IPS-20b (cell line): Measurements from ENCODE around the gene TMEM81.

Source experiments
- H3K27ac ChIP-seq: one replicate; pipeline ENCODE4 v1.5.1; 2013; ENCODE audit warnings: low read length
- H3K27me3 ChIP-seq: 2 replicates; pipeline ENCODE4 v1.6.1; 2013; ENCODE audit warnings: mild to moderate bottlenecking, low read length, inconsistent platforms; ENCODE audit not compliant: insufficient read depth
- H3K36me3 ChIP-seq: 2 replicates; pipeline ENCODE4 v1.6.1; 2013; ENCODE audit warnings: low read depth, mild to moderate bottlenecking, inconsistent platforms, low read length, moderate library complexity; ENCODE audit not compliant: insufficient read depth
- H3K4me1 ChIP-seq: 2 replicates; pipeline ENCODE4 v1.6.1; 2013; ENCODE audit warnings: mild to moderate bottlenecking, control low read depth, inconsistent platforms, low read length, moderate library complexity; ENCODE audit not compliant: insufficient read depth
- H3K4me3 ChIP-seq: 2 replicates; pipeline ENCODE4 v1.5.1; 2013; ENCODE audit warnings: mild to moderate bottlenecking, low read length, inconsistent platforms
- H3K9ac ChIP-seq: 2 replicates; pipeline ENCODE4 v1.6.1; 2013; ENCODE audit warnings: low read depth, mild to moderate bottlenecking, inconsistent platforms, low read length, moderate library complexity
- H3K9me3 ChIP-seq: 2 replicates; pipeline ENCODE4 v1.6.1; 2013; ENCODE audit warnings: mild to moderate bottlenecking, low read depth, low read length, inconsistent platforms; ENCODE audit not compliant: insufficient read depth

Gene TMEM81

GRCh38 chr1:205075642-205076155 is 8.6 kb downstream of the TMEM81 start:
- H3K9me3 ChIP-seq = no peaks in the 10 kb centered on the region
- no peaks in the 10 kb centered on the region for H3K27me3 ChIP-seq
- H3K27ac ChIP-seq = no peak overlapping the region
- no peaks in the 10 kb centered on the region for H3K4me1 ChIP-seq
- H3K36me3 ChIP-seq = no peaks in the 10 kb centered on the region
- no peak overlapping the region for H3K9ac ChIP-seq
- no peak overlapping the region for H3K4me3 ChIP-seq

DNA sequence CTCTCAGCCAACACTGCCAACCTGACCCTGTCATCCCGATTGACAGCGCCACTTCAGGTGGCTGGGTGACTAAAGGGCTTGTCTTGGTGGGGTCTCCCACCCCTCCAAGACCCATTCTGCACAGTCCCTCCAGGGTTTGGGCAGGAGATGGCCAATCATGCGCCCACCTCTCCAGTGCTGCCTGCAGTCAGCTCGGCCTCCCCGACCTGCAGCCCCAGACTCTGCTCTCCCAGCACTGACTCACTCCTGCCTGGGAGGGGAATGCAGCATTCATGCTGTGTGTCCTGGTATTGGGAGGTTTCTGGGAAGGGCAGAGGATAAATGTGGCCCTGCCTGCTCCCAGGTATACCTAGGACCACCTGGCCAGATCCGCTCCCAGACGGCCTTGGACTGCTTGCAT is 9.7 kb downstream of the TMEM81 start:
- Histone ChIP-seq H3K4me1 (no peaks in the 10 kb centered on the region), H3K4me3 (no peak overlapping the region), H3K36me3 (no peaks in the 10 kb centered on the region), H3K9ac (no peak overlapping the region), H3K27me3 (no peaks in the 10 kb centered on the region), H3K27ac (no peak overlapping the region), H3K9me3 (no peaks in the 10 kb centered on the region)

GRCh38 chr1:205074084-205074483 is 10.2 kb downstream of the TMEM81 start:
- Histone ChIP-seq H3K4me1 (no peaks in the 10 kb centered on the region), H3K36me3 (no peaks in the 10 kb centered on the region), H3K27me3 (no peaks in the 10 kb centered on the region), H3K9me3 (no peaks in the 10 kb centered on the region), H3K4me3 (no peak overlapping the region), H3K9ac (no peak overlapping the region), H3K27ac (no peak overlapping the region)

GRCh38 chr1:205073511-205073910 is 10.7 kb downstream of the TMEM81 start:
- H3K36me3 ChIP-seq = no peaks in the 10 kb centered on the region
- H3K9ac ChIP-seq = no peak overlapping the region
- H3K27me3 ChIP-seq = no peaks in the 10 kb centered on the region
- no peaks in the 10 kb centered on the region for H3K9me3 ChIP-seq
- H3K4me1 ChIP-seq = no peaks in the 10 kb centered on the region
- H3K4me3 ChIP-seq = no peak overlapping the region
- H3K27ac ChIP-seq = no peak overlapping the region

DNA sequence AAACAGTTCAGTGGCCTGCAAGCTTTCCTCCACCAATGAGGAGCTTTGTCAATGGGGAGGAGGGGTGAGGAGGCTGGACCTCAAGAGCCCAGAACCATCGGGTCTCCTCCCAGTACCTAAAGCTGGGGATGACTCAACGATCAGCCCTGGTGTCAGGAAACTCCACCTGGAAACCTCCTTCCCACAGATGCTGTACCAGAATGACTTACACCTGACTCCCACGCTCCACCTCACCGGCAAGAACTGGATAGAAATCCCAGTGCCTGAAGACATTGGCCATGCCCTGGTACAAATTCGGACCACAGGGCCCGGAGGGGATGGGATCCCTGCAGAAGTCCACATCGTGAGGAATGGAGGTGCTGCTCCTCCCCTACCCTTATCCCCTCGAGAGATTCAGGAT is 11.4 kb downstream of the TMEM81 start:
- Histone ChIP-seq H3K9me3 (no peaks in the 10 kb centered on the region), H3K27ac (no peak overlapping the region), H3K36me3 (no peaks in the 10 kb centered on the region), H3K4me1 (no peaks in the 10 kb centered on the region), H3K27me3 (no peaks in the 10 kb centered on the region), H3K4me3 (no peak overlapping the region), H3K9ac (no peak overlapping the region)

GRCh38 chr1:205072286-205072685 is 12.0 kb downstream of the TMEM81 start:
- H3K27ac ChIP-seq = no peak overlapping the region

DNA sequence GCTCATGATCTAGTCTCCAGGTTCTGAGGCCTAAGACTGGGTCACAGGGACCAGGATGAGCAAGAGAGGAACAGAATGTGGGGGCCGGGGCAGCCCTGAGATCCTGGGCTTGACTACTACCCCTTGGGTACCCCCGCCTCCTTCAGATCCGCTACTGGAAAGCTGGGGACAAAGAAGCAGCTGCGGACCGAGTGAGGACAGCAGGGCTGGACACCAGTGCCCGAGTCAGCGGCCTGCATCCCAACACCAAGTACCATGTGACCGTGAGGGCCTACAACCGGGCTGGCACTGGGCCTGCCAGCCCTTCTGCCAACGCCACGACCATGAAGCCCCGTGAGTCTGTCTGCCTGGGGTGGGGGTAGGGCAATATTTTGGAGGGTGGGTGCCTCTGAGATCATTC is 12.5 kb downstream of the TMEM81 start:
- H3K36me3 ChIP-seq = no peaks in the 10 kb centered on the region
- no peaks in the 10 kb centered on the region for H3K9me3 ChIP-seq
- H3K9ac ChIP-seq = no peak overlapping the region
- H3K4me1 ChIP-seq = no peaks in the 10 kb centered on the region
- H3K27ac ChIP-seq = no peak overlapping the region
- no peak overlapping the region for H3K4me3 ChIP-seq
- H3K27me3 ChIP-seq = no peaks in the 10 kb centered on the region

More at GRCh38 chr1:205072286-205072685, 12.0 kb downstream of the TMEM81 start:
- Histone ChIP-seq H3K4me1 (no peaks in the 10 kb centered on the region), H3K27me3 (no peaks in the 10 kb centered on the region), H3K9ac (no peak overlapping the region), H3K9me3 (no peaks in the 10 kb centered on the region), H3K36me3 (no peaks in the 10 kb centered on the region), H3K4me3 (no peak overlapping the region)

- H3K27me3 ChIP-seq = no peaks in the 10 kb centered on the region
- no peaks in the 10 kb centered on the region for H3K4me1 ChIP-seq
- H3K36me3 ChIP-seq = no peaks in the 10 kb centered on the region
- no peak overlapping the region for H3K9ac ChIP-seq
- H3K27ac ChIP-seq = no peak overlapping the region
- no peaks in the 10 kb centered on the region for H3K9me3 ChIP-seq
- no peak overlapping the region for H3K4me3 ChIP-seq
Measured at GRCh38 chr1:205071028-205071409, 13.2 kb downstream of the TMEM81 start.

DNA sequence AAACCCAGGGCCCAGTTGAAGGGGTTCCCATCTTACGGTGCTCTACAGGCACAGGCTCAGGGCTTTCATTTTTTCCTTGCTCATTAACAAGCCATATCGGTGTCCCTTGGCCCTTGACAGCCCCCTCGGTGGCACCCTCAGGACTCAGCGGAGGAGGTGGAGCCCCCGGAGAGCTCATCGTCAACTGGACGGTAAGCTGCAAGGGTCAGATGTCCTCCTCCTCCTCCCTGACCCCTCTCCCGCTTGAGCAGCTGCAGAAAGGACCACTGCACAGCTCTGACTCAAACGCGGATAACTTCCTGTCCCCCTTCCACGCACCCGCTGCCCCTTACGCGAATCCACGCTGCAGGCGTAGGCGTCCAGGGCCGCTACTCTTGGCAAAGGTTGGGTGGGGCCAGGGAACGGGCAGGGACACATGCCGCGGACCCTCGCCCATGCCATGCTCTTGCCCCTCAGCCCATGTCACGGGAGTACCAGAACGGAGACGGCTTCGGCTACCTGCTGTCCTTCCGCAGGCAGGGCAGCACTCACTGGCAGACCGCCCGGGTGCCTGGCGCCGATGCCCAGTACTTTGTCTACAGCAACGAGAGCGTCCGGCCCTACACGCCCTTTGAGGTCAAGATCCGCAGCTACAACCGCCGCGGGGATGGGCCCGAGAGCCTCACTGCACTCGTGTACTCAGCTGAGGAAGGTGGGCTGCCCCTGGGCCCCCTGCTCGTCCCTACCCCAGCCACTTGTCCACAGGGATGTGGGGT is 14.7 kb downstream of the TMEM81 start:
- Histone ChIP-seq H3K9me3 (no peaks in the 10 kb centered on the region), H3K36me3 (no peaks in the 10 kb centered on the region), H3K4me3 (no peak overlapping the region), H3K27me3 (no peaks in the 10 kb centered on the region), H3K9ac (no peak overlapping the region), H3K27ac (no peak overlapping the region), H3K4me1 (no peaks in the 10 kb centered on the region)

- Histone ChIP-seq H3K9me3 (no peaks in the 10 kb centered on the region), H3K27ac (no peak overlapping the region), H3K27me3 (no peaks in the 10 kb centered on the region), H3K9ac (no peak overlapping the region), H3K4me1 (no peaks in the 10 kb centered on the region), H3K4me3 (no peak overlapping the region), H3K36me3 (no peaks in the 10 kb centered on the region)
Measured at GRCh38 chr1:205068457-205069040, 15.7 kb downstream of the TMEM81 start.

GRCh38 chr1:205068001-205068400 is 16.3 kb downstream of the TMEM81 start:
- no peaks in the 10 kb centered on the region for H3K27me3 ChIP-seq
- no peak overlapping the region for H3K4me3 ChIP-seq
- H3K4me1 ChIP-seq = no peaks in the 10 kb centered on the region
- H3K36me3 ChIP-seq = no peaks in the 10 kb centered on the region
- H3K9ac ChIP-seq = no peak overlapping the region
- H3K9me3 ChIP-seq = no peaks in the 10 kb centered on the region
- no peak overlapping the region for H3K27ac ChIP-seq

GRCh38 chr1:205067031-205067430 is 17.2 kb downstream of the TMEM81 start:
- H3K4me3 ChIP-seq = no peak overlapping the region
- H3K27me3 ChIP-seq = no peaks in the 10 kb centered on the region
- H3K27ac ChIP-seq = no peak overlapping the region
- no peaks in the 10 kb centered on the region for H3K9me3 ChIP-seq
- no peaks in the 10 kb centered on the region for H3K36me3 ChIP-seq
- H3K9ac ChIP-seq = no peak overlapping the region
- no peaks in the 10 kb centered on the region for H3K4me1 ChIP-seq
